Measurements from ENCODE around the gene MATCAP1.

Gene MATCAP1

DNA sequence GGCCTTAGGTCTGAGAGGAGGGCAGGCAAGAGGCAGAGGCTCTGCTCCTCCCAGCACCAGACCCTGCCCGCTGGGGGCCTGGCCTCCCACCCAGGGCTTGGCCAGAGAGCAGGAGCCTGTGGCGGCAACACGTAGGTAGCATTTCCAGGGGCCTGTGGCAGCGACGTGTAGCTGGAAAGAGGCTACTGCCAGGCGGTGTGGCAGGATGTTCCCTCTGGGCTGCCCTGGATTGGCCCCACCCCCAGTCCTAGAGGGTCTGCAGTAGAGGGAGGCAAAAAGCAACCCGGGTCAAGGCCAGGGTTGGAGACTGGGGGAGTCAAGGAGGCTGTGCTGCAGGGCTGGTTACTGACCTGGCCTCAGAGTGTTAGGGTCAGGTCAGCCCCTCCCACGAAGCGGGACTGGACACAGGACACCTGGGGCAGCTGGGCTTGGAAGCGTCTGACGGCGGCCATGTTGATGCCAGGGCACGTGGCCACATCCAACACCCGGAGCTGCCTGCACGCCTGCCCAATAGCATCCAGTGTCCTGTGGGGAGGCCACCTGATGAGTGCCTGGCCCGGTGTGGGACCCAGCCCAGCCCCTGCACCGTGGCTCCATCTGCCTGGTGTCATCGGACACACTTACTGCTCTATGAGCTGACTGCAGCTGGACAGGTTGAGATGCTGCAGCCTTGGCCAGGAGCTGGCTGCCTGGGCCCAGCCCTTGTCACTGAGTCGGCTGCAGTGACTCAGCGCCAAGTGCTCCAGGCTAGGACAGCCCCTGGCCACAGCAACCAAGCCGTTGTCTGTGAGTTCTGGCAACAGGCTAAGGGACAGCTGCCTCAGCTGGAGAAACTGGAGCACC is 23.7 kb upstream of the MATCAP1 start:
- DNase-seq = no peak

DNA sequence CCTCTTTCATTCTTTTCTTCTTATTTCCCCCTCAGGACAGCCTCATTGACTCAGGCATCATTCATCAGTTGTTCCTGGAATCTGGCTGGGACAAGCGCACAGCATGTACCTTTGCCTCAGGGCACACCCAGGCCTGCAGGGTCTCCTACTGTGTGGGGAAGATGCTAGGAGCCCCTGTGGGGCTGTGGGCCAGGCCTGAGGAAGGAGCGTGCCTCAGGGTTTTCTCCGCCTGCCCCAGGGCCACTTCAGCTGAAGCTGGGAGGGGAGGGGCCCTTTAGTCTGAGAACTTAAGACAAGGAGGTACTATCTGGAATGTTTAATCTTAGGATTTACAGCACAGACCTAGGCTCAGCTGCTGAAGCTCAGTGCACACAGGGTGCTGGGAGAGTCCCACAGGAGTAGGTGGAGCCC is 23.1 kb upstream of the MATCAP1 start:
- no peak for DNase-seq

DNA sequence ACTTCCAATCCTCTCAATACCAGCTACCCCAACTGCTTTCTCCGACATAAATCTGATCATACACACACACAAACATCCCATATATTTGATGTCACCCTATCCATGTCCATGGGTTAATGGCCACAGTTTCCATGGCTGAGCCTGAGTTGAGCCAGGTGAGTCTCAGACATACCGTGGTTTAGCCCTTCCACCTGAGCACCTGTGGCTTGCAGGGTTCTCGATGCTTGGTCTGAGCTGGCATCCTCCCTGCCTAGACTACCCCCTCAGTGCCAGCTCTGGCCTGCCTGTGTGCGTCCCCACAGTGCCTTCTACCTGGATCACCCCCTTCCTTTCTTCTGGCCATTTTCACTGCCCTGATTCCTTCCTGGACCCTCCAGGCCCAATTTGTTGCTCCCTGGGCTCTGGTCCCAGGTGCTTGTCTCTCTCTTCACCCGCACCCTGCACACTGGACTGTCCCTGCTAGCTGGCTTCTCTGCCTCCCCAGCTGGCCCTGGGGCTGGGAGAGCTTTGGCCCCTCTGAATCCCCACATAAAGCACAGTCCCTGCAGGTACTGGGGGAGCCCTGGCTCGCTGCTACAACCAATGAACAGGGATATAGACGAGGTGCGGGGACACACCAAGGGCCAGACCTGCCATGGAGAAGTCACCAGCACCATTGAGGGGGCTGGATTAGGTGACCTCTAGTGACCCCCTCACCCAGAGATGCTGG is 22.5 kb upstream of the MATCAP1 start:
- DNase-seq = no peak

DNA sequence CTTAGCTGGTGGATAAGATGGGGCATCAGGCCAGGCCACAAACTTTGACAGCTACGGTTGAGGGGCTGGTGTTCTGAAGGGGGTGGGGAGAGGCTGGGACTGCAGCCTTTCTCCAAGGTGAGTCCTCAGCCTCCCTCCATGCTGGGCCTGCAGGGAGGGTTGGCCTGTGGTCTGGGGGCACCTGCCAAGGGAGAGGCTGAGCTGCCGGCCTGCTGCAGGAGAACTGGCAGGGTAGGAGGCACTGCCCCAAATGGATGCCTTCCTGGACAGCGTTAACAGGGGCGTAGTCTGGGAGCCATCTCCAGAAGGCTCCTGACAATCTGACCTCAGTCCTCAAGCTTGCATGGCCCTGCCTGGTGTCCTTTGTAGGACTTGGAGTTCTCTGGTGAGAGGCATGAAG is 20.3 kb upstream of the MATCAP1 start:
- no peak for DNase-seq

DNA sequence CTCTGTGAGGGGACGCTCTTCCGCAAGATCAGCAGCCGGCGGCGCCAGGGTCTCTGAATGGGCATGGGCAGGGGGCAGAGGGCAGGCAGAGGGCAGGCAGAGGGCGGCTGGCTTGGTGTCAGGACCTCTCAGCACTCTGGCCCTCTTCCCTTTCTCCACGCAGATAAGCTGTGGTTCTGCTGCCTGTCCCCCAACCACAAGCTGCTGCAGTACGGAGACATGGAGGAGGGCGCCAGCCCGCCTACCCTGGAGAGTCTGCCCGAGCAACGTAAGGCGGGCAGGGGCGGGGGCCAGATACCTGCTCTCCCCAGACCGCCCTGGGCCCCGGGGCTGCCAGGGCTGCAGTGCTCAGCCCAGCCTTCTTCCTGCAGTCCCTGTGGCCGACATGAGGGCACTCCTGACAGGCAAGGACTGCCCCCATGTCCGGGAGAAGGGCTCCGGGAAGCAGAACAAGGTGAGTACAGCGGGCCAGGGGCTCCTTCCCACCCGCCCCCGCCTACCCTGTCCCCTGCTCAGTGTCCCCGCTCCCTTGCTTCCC is 19.3 kb upstream of the MATCAP1 start:
- no peak for DNase-seq

DNA sequence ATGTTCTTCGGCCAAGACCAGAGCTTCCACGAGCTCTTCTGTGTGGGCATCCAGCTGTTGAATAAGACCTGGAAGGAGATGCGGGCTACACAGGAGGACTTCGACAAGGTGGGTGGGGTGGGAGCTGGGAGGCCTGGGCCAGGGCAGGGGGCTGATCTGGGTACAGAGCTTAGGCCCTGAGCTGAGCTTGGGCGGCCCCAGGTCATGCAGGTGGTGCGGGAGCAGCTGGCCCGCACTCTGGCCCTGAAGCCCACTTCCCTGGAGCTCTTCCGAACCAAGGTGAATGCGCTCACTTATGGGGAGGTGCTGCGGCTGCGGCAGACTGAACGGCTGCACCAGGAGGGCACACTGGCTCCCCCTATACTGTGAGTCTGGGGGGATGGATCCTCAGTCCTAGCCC is 18.7 kb upstream of the MATCAP1 start:
- no peak for DNase-seq

DNA sequence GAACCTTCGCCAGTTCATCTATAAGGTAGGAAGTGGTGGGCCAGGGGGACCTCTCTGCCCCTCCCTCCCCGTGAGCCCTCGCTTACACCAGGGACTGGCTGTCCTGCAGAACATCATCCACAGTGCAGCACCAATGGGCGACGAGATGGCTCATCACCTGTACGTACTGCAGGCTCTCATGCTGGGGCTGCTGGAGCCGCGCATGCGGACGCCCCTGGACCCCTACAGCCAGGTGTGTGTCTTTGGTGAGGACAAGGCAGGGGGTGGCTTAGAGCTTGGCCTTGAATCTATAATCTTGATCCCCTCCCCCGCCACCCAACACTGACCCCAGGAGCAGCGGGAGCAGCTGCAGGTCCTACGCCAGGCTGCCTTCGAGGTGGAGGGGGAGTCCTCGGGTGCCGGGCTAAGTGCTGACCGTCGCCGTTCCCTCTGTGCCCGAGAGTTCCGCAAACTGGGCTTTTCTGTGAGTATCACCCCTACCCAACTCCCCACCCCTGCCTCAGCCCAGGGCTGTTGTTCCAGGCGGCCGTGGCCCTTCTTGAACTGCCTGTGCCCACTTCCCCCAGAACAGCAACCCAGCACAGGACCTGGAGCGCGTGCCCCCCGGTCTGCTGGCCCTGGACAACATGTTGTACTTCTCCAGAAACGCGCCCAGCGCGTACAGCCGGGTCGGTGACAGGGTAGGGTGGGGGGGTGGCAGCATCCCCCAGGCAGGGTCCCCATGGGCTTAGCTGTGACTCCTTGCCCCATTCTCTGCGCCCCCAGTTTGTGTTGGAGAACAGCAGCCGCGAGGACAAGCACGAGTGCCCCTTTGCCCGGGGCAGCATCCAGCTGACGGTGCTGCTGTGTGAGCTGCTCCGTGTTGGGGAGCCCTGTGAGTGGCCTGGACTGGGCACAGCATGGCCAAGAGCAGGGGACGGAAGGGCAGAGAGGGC is 17.9 kb upstream of the MATCAP1 start:
- no peak for DNase-seq

DNA sequence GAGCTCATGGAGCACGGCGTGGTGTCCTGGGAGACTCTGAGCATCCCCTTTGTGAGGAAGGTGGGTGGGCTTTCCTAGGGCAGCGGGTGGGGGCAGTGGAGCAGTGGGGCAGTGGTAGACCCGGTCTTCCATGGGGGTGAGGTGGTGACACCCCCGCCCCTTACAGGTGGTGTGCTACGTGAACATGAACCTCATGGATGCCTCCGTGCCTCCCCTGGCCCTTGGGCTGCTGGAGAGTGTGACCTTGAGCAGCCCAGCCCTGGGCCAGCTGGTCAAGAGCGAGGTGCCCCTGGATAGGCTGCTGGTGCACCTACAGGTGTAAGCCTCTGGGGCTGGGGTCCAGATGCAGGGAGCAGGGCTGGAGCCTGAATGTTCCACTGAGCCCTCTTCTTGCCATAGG is 16.7 kb upstream of the MATCAP1 start:
- DNase-seq = no peak

DNA sequence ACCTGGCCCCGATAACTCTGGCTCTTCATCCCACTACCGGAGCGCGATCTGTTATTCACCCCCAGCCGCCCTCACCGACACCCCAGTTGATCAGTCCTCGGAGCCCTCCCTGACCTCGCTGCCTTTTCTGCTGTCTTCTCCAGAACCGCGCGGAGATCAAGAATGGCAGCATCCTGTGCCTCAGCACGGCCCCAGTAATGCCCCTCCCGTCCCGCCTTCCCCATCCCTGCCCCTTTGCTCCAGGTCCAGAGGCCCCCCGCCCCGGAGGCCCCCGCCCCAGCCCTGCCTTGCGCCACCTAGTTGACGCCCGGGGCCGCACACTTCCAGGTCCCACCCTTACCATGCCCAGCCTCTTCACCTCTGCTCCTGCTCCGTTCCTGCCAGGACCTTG is 16.0 kb upstream of the MATCAP1 start:
- DNase-seq = no peak

DNA sequence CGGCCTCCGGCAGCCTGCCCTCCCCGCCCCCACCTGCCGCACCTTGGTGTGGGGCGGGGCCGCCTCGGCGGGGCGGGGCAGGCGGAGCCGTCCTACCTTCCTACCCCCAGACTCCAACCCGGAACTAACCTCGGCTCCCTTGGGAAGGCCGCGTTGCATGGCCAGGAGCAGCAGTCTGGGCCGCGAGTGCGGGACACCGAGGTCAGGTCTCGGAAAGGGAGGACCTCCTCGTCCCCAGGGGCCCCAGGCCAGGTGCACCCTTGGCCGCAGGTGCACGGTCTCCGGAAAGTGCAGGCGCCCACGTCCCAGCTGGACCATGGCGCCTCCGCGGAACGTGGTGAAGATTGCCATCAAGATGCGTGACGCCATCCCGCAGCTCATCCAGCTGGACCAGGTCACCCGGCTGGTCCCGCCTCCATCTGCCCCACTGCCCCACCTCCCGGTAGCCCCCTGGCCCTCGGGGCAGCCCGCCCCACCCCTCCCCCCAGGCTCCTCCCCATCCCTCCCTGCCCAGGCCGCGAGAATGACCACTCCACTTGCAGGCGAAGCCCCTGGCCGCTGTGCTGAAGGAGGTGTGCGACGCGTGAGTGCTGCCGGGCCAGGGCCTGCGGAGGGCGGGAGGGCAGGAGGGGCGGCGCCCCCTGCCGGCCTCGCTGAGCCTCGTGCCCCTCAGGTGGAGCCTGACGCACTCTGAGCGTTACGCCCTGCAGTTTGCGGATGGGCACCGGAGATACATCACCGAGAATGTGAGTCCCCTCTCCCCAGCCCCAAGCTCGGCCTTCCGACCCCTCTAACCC is 15.4 kb upstream of the MATCAP1 start, which contains the start of gene ELMO3:
ELMO3 (plus strand) TSS at position 121 of the 797 bp plus-strand sequence; CDS start at position 317, 196 bp downstream.
- no peak for DNase-seq

DNA sequence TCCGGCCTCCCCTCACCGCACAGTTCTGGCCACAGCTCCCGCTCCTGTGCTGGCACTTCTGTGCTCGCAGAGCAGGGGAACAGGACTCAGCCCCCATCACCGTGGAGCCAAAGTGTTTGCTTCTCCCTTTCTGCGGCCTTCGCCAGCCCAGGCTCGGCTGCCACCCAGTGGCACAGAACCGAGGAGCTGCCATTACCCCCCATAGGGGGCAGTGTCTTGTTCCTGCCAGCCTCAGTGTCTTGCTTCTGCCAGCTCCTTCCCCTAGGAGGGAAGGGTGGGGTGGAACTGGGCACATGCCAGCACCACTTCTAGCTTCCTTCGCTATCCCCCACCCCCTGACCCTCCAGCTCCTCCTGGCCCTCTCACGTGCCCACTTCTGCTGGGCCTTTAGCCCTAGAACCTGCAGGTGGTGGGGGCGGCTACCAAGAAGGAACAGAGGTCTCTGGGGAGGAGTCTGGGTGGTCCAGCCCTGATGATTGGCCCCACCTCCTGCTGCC is 14.5 kb upstream of the MATCAP1 start:
- peak; percentile 18 to 28 for DNase-seq

DNA sequence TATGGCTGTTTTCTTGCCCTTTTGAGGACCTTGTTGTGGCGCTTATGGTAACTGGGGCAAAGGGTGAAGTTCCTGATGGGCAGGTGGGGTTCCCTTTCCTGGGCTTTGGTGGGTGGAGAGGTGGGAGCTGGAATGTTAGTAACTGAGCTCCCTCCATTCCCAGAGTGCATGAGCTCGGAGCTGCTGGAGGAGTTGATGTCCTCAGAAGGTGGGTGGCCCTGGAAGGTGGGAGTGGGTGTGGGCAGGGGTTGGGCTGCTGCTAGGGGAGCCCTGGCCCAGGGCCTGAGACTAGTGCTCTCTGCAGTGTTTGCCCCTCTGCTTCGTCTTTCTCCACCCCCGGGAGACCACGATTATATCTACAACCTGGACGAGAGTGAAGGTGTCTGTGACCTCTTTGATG is 13.9 kb upstream of the MATCAP1 start:
- DNase-seq = no peak

DNA sequence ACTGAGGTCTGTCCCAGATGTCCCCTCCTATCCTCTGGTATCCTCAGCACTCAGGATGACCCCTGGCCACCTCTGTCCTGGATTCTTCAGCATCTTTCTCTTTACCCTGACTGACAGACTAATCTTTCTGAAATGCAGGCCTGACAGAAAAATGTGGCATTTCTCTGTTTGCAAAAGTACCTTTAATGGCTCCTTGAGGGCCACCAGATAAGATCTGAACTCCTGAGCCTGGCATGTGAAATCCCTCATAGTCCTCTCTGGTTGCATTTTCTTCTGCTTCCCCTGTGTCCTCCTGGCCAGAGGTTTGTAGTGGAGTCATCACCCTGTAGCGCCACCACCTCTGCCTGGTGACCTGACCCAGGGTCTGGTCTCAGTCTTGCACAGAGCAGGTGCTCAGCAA is 13.1 kb upstream of the MATCAP1 start:
- DNase-seq = no peak

DNA sequence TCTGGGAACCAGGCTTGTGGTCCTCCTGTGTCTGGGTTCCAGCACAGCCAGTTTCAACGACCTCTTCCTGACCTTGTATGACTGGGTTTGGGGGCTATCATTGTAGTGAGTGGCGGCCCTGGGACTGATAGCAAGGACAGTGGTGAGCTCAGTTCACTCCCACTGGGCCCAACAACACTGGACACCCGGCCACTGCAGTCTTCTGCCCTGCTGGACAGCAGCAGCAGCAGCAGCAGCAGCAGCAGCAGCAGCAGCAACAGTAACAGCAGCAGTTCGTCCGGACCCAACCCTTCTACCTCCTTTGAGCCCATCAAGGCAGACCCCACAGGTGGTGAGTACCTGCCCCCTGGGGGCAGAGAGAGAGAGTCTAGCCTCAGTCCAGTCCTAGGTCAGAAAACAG is 11.9 kb upstream of the MATCAP1 start:
- DNase-seq = no peak

DNA sequence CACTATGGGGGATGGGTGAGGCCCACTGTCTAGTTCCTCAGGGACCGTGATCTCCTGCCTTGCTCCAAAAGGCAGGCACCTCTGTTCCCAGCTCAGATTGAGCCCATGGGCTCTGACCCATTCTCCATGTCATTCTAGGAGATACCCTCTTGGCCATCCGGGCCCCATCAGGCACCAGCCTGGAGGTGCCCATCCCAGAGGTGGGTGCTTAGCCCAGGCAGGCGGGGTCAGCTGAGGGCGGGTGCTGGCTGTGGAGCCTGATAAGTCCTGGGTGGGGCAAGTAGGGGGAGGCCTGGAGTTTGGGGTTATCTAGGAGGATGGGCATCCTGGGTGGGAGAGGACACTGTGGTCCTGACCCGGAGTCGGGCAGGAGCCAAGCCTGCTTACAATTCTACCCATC is 10.5 kb upstream of the MATCAP1 start:
- no peak for DNase-seq

DNA sequence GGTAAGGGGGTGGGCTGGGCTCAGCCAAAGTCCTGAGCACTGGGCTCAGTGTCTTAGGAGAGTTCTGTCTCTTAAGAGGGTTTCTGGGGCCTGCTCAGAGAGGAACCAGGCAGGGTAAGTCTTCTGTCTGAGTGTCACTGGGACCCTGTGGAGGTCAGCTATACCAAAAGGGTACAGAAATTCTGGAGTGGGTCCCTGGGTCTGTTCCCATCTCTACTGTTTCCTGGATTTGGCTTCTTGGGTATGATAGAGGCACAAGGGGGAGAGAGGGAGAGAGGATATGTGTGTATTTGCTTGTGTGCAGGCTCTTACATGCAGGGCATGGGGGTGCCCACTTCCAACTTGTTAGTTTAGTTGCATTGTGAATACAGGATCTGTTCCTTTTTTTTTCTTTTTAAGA is 9.8 kb upstream of the MATCAP1 start:
- no peak for DNase-seq

DNA sequence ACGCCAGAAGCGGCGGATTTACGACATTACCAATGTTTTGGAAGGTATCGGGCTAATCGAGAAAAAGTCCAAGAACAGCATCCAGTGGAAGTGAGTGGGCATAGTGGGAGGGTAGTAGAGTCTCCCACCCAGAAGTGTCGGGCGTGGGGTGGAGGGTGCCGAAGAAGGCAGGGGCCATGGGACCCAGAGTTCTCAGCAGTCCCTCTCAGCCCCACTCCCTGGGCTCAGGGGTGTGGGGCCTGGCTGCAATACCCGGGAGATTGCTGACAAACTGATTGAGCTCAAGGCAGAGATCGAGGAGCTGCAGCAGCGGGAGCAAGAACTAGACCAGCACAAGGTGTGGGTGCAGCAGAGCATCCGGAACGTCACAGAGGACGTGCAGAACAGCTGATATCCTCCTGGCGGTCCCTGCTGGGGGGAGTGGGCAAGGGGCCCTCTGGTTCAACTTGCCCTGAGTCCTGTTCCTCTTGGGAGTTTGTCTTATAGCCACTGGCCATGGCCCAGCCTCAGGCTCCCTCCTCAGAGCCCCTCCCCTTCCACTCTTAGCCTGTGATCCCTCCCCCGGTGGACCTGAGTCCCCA is 9.1 kb upstream of the MATCAP1 start:
- DNase-seq = no peak

DNA sequence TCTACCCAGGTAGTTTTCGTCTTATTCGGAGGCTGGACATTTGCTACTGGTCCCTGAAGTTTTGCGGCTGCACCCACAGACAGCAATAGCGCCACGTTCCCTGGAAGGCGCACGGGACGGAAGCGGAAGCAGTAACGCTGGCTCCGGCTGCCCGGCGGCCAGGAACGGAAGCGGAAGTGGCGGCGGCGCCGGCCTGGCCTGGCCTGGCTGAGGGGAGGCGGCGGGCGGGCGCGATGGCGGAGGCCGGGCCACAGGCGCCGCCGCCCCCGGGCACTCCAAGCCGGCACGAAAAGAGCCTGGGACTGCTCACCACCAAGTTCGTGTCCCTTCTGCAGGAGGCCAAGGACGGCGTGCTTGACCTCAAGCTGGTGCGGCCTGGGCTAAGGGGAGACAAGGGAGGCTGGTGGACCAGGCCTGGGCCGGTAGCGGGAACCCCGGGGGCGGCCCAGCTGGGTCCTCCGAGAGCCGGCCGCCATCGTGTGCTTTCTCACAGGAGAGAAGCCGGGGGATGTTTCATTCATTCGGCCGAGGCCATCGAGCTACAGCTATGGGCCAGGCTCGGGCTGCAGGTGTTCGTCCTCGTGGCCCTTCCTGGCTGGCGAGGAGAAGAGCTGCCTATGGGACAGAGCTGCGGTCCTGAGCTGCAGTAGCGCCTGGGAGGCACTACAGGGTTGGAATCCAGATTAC is 8.4 kb upstream of the MATCAP1 start, which contains the start of gene E2F4:
E2F4 (plus strand) TSS at position 161 of the 687 bp plus-strand sequence; CDS start at position 234, 73 bp downstream.
- DNase-seq = peak; percentile 85 to 90

DNA sequence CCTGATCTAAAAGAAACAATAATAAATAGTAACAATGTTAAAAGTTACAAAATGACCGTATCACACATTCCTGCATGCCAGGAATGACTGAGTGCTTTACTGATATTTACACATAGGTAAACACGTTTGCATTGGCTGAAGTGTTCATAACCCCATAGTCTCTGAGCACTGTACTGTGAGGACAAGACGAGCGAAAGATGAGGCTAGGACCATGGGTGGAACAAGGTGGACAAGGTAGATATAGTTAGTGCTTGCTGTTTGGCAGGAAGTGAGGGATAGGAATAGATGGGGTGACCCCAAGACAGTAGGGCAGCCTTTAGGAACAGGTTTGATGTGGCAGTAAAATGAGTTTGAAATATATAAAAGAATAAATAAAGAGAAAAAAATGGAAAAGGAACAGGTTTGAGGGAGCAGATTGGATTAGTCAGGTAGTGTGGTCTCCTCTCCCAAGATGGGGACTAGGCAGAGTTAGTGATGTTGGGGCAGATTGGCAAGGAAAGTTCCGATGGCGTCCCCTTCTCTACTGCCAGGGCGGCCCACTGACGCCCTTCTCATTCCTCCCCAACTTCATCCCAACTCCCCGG is 7.7 kb upstream of the MATCAP1 start:
- no peak for DNase-seq
